ENCODE measurements around the gene GRB7. TPM values are rescaled to one million over a fixed set of nuclear protein-coding genes. Genes with fewer than 3 reads are reported as not detected.

Gene GRB7
- total RNA-seq, 1 experiment from 2014 or later, result 2,531 TPM

- H3K36me3 Mint-ChIP-seq (ENCODE audit: insufficient read depth, unreplicated experiment), result no peaks in the 10 kb centered on the region
- H3K9me3 Mint-ChIP-seq (ENCODE audit: low read depth, unreplicated experiment), result no peaks in the 10 kb centered on the region
- H3K4me1 Mint-ChIP-seq (ENCODE audit: low read depth, unreplicated experiment), result no peaks in the 10 kb centered on the region
- CTCF ChIA-PET, result interaction anchor here (0.5 to 23.0 kb wide), 69 partner anchors 11 to 330 kb away, joined by 3 to 1210 read pairs (median 11); partner anchors contain the start of genes ERBB2, GRB7, GSDMB and IKZF3
- H3K27me3 Mint-ChIP-seq (ENCODE audit: unreplicated experiment), result no peaks in the 10 kb centered on the region
- TF ChIP-seq, protein P1, sequence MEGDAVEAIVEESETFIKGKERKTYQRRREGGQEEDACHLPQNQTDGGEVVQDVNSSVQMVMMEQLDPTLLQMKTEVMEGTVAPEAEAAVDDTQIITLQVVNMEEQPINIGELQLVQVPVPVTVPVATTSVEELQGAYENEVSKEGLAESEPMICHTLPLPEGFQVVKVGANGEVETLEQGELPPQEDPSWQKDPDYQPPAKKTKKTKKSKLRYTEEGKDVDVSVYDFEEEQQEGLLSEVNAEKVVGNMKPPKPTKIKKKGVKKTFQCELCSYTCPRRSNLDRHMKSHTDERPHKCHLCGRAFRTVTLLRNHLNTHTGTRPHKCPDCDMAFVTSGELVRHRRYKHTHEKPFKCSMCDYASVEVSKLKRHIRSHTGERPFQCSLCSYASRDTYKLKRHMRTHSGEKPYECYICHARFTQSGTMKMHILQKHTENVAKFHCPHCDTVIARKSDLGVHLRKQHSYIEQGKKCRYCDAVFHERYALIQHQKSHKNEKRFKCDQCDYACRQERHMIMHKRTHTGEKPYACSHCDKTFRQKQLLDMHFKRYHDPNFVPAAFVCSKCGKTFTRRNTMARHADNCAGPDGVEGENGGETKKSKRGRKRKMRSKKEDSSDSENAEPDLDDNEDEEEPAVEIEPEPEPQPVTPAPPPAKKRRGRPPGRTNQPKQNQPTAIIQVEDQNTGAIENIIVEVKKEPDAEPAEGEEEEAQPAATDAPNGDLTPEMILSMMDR (IDR thresholded peaks at IDR 0.05; ENCODE audit: unreplicated experiment), result no peak
- no peak overlapping the region for H3K27ac Mint-ChIP-seq (ENCODE audit: unreplicated experiment)
- no peak overlapping the region for H3K4me3 Mint-ChIP-seq (ENCODE audit: low read depth, unreplicated experiment)
- intact Hi-C loops (cut with micrococcal nuclease; ENCODE audit: unreplicated experiment), result no loop called here
- no TSS peak for BruUV-seq (replicated peaks)
- peak; percentile 73 for DNase-seq
Measured at GRCh38 chr17:39794249-39794970, 56.7 kb downstream of the GRB7 start.

Small RNA genes within 50 kb of the gene (microRNA-seq; reads per million reads assigned to microRNA genes)
- gene MIR4728, result 306 reads per million, percentile 74 among the genes with 10 or more reads in this experiment

Other genes starting within 250 kb of the GRB7 start
- gene NEUROD2, start 130.0 kb upstream of the GRB7 start, total RNA-seq (2022), result not detected in 2 replicates
- gene PPP1R1B, start 111.0 kb upstream of the GRB7 start, total RNA-seq (2022), result 8.3 and 11.1 TPM in 2 replicates
- 2,579 and 2,697 TPM in 2 replicates for gene STARD3, start 100.8 kb upstream of the GRB7 start, total RNA-seq (2022)
- gene TCAP, start 72.6 kb upstream of the GRB7 start, total RNA-seq (2022), result 51.5 and 61.1 TPM in 2 replicates
- 1.3 and 3.2 TPM in 2 replicates for gene PNMT, start 69.5 kb upstream of the GRB7 start, total RNA-seq (2022)
- gene PGAP3, start 49.9 kb upstream of the GRB7 start, total RNA-seq (2022), result 1,186 and 1,276 TPM in 2 replicates
- 4,829 and 4,830 TPM in 2 replicates for gene ERBB2, start 37.9 kb upstream of the GRB7 start, total RNA-seq (2022)
- gene MIEN1, start 7.4 kb upstream of the GRB7 start, total RNA-seq (2022), result 2,121 and 2,217 TPM in 2 replicates
- 30.9 and 41.0 TPM in 2 replicates for gene IKZF3, start 126.4 kb downstream of the GRB7 start, total RNA-seq (2022)
- gene ZPBP2, start 130.3 kb downstream of the GRB7 start, total RNA-seq (2022), result not detected in 2 replicates
- 711 and 1,257 TPM in 2 replicates for gene GSDMB, start 180.7 kb downstream of the GRB7 start, total RNA-seq (2022)
- gene ORMDL3, start 189.7 kb downstream of the GRB7 start, total RNA-seq (2022), result 1,738 and 1,968 TPM in 2 replicates
- gene LRRC3C, start 189.8 kb downstream of the GRB7 start, total RNA-seq (2022), result not detected in 2 replicates
- gene GSDMA, start 225.1 kb downstream of the GRB7 start, total RNA-seq (2022), result 0.33 and 1.9 TPM in 2 replicates
- gene PSMD3, start 242.9 kb downstream of the GRB7 start, total RNA-seq (2022), result 2,152 and 2,179 TPM in 2 replicates